Liver (tissue), 9 donors: ENCODE results near the gene TARS1. TPM values are rescaled to one million over a fixed set of nuclear protein-coding genes. Genes with fewer than 3 reads are reported as not detected.

Experiments
- DNase-seq: peaks from one replicate; pipeline ENCODE4 v3.0.0-alpha.2; 2017; ENCODE audit warnings: low spot score
- H3K27ac ChIP-seq, 2 donors: one replicate each; pipeline ENCODE4 v1.7.0; 2013; ENCODE audit warnings: inconsistent platforms in 2 of 2, low read length in 2 of 2, control low read depth in 1 of 2, low read depth in 1 of 2, mild to moderate bottlenecking in 1 of 2
- H3K27me3 ChIP-seq, 4 donors: one replicate each; pipeline versions ENCODE4 v1.6.1 to v1.7.0; 2013; ENCODE audit warnings: low read length in 3 of 4, inconsistent platforms in 1 of 4, mild to moderate bottlenecking in 1 of 4, moderate library complexity in 1 of 4; ENCODE audit not compliant: control insufficient read depth in 4 of 4, insufficient read depth in 4 of 4
- H3K36me3 ChIP-seq, 4 donors: one replicate each; pipeline versions ENCODE4 v1.6.1 to v1.7.0; 2013; ENCODE audit warnings: low read length in 3 of 4, mild to moderate bottlenecking in 3 of 4, low read depth in 1 of 4, moderate library complexity in 1 of 4; ENCODE audit not compliant: control insufficient read depth in 4 of 4, insufficient read depth in 3 of 4
- H3K4me1 ChIP-seq, 4 donors: one replicate each; pipeline versions ENCODE4 v1.6.1 to v1.7.0; 2013; ENCODE audit warnings: low read length in 3 of 4, mild to moderate bottlenecking in 3 of 4, moderate library complexity in 1 of 4; ENCODE audit not compliant: control insufficient read depth in 4 of 4, insufficient read depth in 4 of 4
- H3K4me3 ChIP-seq, 3 donors: one replicate each; pipeline versions ENCODE4 v1.6.1 to v1.7.0; 2013; ENCODE audit warnings: low read length in 3 of 3, control low read depth in 1 of 3, low read depth in 1 of 3, mild to moderate bottlenecking in 1 of 3
- H3K9ac ChIP-seq, 2 donors: one replicate each; pipeline ENCODE4 v1.7.0; 2013; ENCODE audit warnings: low read length in 2 of 2, mild to moderate bottlenecking in 2 of 2, moderate library complexity in 2 of 2, control low read depth in 1 of 2, low read depth in 1 of 2
- H3K9me3 ChIP-seq, 4 donors: one replicate each; pipeline versions ENCODE4 v1.6.1 to v1.7.0; 2013; ENCODE audit warnings: low read length in 3 of 4; ENCODE audit not compliant: control insufficient read depth in 4 of 4
- CTCF ChIP-seq: fragments of 150-350 bp; IDR thresholded peaks from 2 replicates; pipeline ENCODE4 v1.5.1; 2017; ENCODE audit warnings: improper control_type of control experiment, low read depth, low read length; ENCODE audit not compliant: missing input control
- EGR1 ChIP-seq, 2 donors: IDR thresholded peaks; 2 replicates each; pipeline ENCODE4 v1.6.1; 2016 to 2018; ENCODE audit warnings: antibody characterized with exemption in 2 of 2, low read depth in 2 of 2
- HNF4A ChIP-seq, 2 donors: conservative IDR thresholded peaks; 2 replicates each; pipeline ENCODE4 v1.6.1; 2016; ENCODE audit warnings: antibody characterized with exemption in 2 of 2, mild to moderate bottlenecking in 2 of 2
- HNF4G ChIP-seq: IDR thresholded peaks from 2 replicates; pipeline ENCODE4 v1.6.1; 2016; ENCODE audit warnings: antibody characterized with exemption
- RAD21 ChIP-seq, 2 donors: IDR thresholded peaks; 2 replicates each; pipeline ENCODE4 v1.6.1; 2016; ENCODE audit warnings: antibody characterized with exemption in 2 of 2, mild to moderate bottlenecking in 2 of 2
- REST ChIP-seq: IDR thresholded peaks from 2 replicates; pipeline ENCODE4 v1.6.1; 2016; ENCODE audit warnings: antibody characterized with exemption, mild to moderate bottlenecking
- RXRA ChIP-seq, 2 donors: IDR thresholded peaks; 2 replicates each; pipeline ENCODE4 v1.6.1; 2017 to 2018; ENCODE audit warnings: antibody characterized with exemption in 2 of 2, mild to moderate bottlenecking in 1 of 2
- SP1 ChIP-seq: IDR thresholded peaks from 2 replicates; pipeline ENCODE4 v1.6.1; 2018; ENCODE audit warnings: antibody characterized with exemption, mild to moderate bottlenecking
- TAF1 ChIP-seq: conservative IDR thresholded peaks from 2 replicates; pipeline ENCODE4 v1.6.1; 2016; ENCODE audit warnings: antibody characterized with exemption, mild to moderate bottlenecking
- YY1 ChIP-seq: IDR thresholded peaks from 2 replicates; pipeline ENCODE4 v1.6.1; 2016; ENCODE audit warnings: antibody characterized with exemption, mild to moderate bottlenecking
- WGBS: extraction: QIAGEN DNeasy Blood & Tissue Kit; methylation state at CpG from one replicate; pipeline ENCODE4 v1.1.7; 2013; 5-methylcytosine and 5-hydroxymethylcytosine counted together
- polyA plus RNA-seq, 2 donors: library from polyadenylated mRNA; stranded (reverse) in 1 of 2; unstranded in 1 of 2; fragments of 200-250 nt in 1 of 2; fragments of >200 nt in 1 of 2; fragmentation: Nextera tagmentation in 1 of 2; extraction: Ambion mirVana in 1 of 2; gene quantifications; one replicate each; pipeline versions ENCODE4 v1.2.1 to v1.2.3, GENCODE V29; 2013 to 2015
- total RNA-seq, 2 donors: library from RNA; depleted of rRNA; stranded (reverse); fragments of >200 nt; gene quantifications; one replicate each; pipeline ENCODE4 v1.2.3, GENCODE V29; 2014
- TF ChIP-seq, protein P1 (sequence below): IDR thresholded peaks from 2 replicates; pipeline ENCODE4 v1.6.1; 2016; ENCODE audit warnings: antibody characterized with exemption
- TF ChIP-seq, protein P2 (sequence below): IDR thresholded peaks from 2 replicates; pipeline ENCODE4 v1.6.1; 2016; ENCODE audit warnings: antibody characterized with exemption
- TF ChIP-seq, protein P3 (sequence below): IDR thresholded peaks from 2 replicates; pipeline ENCODE4 v1.6.1; 2016; ENCODE audit warnings: antibody characterized with exemption
- donor health status: healthy.
- donor health status: healthy.
- donor health status: healthy.
- donor health status: healthy.
- donor health status: healthy.

TARS1 gene
- total and polyA plus RNA-seq, 4 donors: 69.1 to 101 (median 93.2) TPM

DNA sequence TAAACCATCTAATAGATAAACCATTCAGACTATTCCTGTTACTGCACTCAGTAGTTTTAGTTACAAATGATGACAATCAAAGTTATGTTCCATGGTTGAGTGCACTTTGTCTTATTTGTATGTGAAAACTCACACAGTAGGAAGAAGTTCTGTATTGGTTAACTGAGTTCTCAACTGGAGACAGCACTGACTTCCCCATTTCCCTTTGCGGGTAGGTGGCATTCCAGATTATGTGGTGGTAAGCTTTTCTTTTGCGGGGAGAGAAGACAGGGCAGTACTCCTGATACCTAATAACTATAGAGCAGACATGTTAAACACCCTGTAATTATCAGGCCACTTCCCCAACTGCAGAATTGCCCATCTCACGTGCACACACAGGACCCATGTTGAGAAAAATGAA is 24.4 kb downstream of the TARS1 start (continued):
- TF ChIP-seq, protein P1, sequence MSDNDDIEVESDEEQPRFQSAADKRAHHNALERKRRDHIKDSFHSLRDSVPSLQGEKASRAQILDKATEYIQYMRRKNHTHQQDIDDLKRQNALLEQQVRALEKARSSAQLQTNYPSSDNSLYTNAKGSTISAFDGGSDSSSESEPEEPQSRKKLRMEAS: no peak
- TF ChIP-seq, protein P2, sequence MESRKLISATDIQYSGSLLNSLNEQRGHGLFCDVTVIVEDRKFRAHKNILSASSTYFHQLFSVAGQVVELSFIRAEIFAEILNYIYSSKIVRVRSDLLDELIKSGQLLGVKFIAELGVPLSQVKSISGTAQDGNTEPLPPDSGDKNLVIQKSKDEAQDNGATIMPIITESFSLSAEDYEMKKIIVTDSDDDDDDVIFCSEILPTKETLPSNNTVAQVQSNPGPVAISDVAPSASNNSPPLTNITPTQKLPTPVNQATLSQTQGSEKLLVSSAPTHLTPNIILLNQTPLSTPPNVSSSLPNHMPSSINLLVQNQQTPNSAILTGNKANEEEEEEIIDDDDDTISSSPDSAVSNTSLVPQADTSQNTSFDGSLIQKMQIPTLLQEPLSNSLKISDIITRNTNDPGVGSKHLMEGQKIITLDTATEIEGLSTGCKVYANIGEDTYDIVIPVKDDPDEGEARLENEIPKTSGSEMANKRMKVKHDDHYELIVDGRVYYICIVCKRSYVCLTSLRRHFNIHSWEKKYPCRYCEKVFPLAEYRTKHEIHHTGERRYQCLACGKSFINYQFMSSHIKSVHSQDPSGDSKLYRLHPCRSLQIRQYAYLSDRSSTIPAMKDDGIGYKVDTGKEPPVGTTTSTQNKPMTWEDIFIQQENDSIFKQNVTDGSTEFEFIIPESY: no peak
- TF ChIP-seq EGR1 (IDR thresholded peaks at IDR 0.05; ENCODE audit: low read depth in 2 of 2): no peak

GRCh38 chr5:33468775-33469435 is 28.1 kb downstream of the TARS1 start:
- Histone ChIP-seq H3K4me1 (peaks cover 0 to 6% (median 4%) of the 10 kb centered on the region in 4 donors), H3K27ac (no peak overlapping the region), H3K27me3 (no peaks in the 10 kb centered on the region), H3K9ac (no peak overlapping the region), H3K36me3 (peaks cover 7 to 82% (median 53%) of the 10 kb centered on the region in 4 donors), H3K4me3 (no peak overlapping the region), H3K9me3 (no peaks in the 10 kb centered on the region)
- TF ChIP-seq HNF4A (conservative IDR thresholded peaks at IDR 0.05) (peak; percentile 35 to 85), HNF4G (peak; percentile 31), YY1 (no peak)
- 73% methylated on average over 9 of the region's 9 CpGs for WGBS
- no peak for DNase-seq

GRCh38 chr5:33470544-33470943 is 29.8 kb downstream of the TARS1 start:
- Histone ChIP-seq H3K4me1 (peaks cover 0 to 6% (median 4%) of the 10 kb centered on the region in 4 donors), H3K27me3 (no peaks in the 10 kb centered on the region), H3K27ac (no peak overlapping the region), H3K36me3 (peaks cover 9 to 84% (median 53%) of the 10 kb centered on the region in 4 donors), H3K9me3 (no peaks in the 10 kb centered on the region), H3K9ac (no peak overlapping the region), H3K4me3 (no peak overlapping the region)
- no peak for DNase-seq
- WGBS: 89% methylated on average over 3 of the region's 3 CpGs
- no peak for TF ChIP-seq RXRA (IDR thresholded peaks at IDR 0.05)
- TF ChIP-seq REST: no peak
- TF ChIP-seq RAD21 (IDR thresholded peaks at IDR 0.05): peak; percentile 42 to 72
- TF ChIP-seq TAF1: no peak
- TF ChIP-seq SP1: no peak
- no peak for TF ChIP-seq CTCF
- TF ChIP-seq, protein P3, sequence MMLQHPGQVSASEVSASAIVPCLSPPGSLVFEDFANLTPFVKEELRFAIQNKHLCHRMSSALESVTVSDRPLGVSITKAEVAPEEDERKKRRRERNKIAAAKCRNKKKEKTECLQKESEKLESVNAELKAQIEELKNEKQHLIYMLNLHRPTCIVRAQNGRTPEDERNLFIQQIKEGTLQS: no peak
